A549 (cell line): ENCODE measurements around the gene NLK.

Source experiments
- CEBPB ChIP-seq, 2 experiments: fragments of >200 bp in 1 of 2; sonication (Bioruptor Twin) in 1 of 2; formaldehyde crosslinking in 1 of 2; IDR thresholded peaks; 2 replicates each; pipeline ENCODE4 v1.6.1; 2012 to 2016
- CTCF ChIP-seq: fragments of >200 bp; sonication (Bioruptor Twin); formaldehyde crosslinking; IDR thresholded peaks from 3 replicates; pipeline ENCODE4 v1.5.1; 2016
- EP300 ChIP-seq, 2 experiments: fragments of >200 bp; sonication (Bioruptor Twin); formaldehyde crosslinking; IDR thresholded peaks; 2 replicates in 1 of 2; 3 replicates in 1 of 2; pipeline ENCODE4 v1.6.1; 2016 to 2017
- FOXS1 ChIP-seq: fragments of 250-450 bp; sonication (Bioruptor Pico); IDR thresholded peaks from 2 replicates; pipeline ENCODE4 v1.5.0; 2020; ENCODE audit warnings: mild to moderate bottlenecking, moderate library complexity
- PHF8 ChIP-seq: fragments of 200-600 bp; sonication (generic); IDR thresholded peaks from 2 replicates; pipeline ENCODE4 v1.6.1; 2016; ENCODE audit warnings: low read depth, mild to moderate bottlenecking, antibody characterized with exemption, moderate library complexity, borderline replicate concordance
- POLR2A ChIP-seq: IDR thresholded peaks from 2 replicates; pipeline ENCODE4 v1.6.1; 2012; ENCODE audit warnings: mild to moderate bottlenecking, low read length
- RAD21 ChIP-seq, 2 experiments: fragments of >200 bp in 1 of 2; sonication (Bioruptor Twin) in 1 of 2; formaldehyde crosslinking in 1 of 2; IDR thresholded peaks in 1 of 2; conservative IDR thresholded peaks in 1 of 2; 2 replicates in 1 of 2; 3 replicates in 1 of 2; pipeline ENCODE4 v1.6.1; 2012 to 2018; ENCODE audit warnings: inconsistent platforms in 1 of 2
- REST ChIP-seq: fragments of 200-600 bp; sonication (generic); IDR thresholded peaks from 2 replicates; pipeline ENCODE4 v1.6.1; 2016; ENCODE audit warnings: antibody characterized with exemption, mild to moderate bottlenecking, moderate library complexity
- SMC3 ChIP-seq: fragments of >200 bp; sonication (Bioruptor Twin); formaldehyde crosslinking; IDR thresholded peaks from 3 replicates; pipeline ENCODE4 v1.6.1; 2018; ENCODE audit warnings: inconsistent platforms

- TF ChIP-seq EP300 (IDR thresholded peaks at IDR 0.05) (no peak), CTCF (no peak), RAD21 (conservative IDR thresholded peaks at IDR 0.05 in 1 of 2, IDR thresholded peaks at IDR 0.05 in 1 of 2) (no peak), SMC3 (no peak), FOXS1 (CRISPR knock-in tag) (no peak), POLR2A (no peak), PHF8 (no peak), CEBPB (IDR thresholded peaks at IDR 0.05) (no peak), REST (no peak)
These were observed 148.5 kb downstream of the NLK start for GRCh38 chr17:28191018-28191417.
